ENCODE results near the gene MCAM.

DNA sequence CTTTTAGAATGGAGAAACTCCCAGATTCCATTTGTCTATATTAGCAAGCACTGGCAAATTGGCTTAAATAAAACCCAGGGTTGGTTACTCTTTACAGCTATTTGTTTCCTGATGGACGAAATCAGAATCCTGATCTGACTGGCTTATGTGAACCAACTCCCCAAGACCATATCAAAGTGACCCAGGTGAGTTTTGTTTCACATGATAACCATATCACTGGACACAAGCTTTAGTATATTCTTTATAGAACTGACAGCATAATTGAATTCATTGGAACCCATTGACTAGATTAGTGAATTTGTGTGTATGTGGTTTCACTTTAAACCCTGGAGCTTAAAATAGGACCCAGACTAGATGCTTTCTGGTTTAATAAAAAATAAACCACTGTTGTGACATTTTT lies 39.3 kb downstream of the MCAM start:
- TF ChIP-seq, protein P1, sequence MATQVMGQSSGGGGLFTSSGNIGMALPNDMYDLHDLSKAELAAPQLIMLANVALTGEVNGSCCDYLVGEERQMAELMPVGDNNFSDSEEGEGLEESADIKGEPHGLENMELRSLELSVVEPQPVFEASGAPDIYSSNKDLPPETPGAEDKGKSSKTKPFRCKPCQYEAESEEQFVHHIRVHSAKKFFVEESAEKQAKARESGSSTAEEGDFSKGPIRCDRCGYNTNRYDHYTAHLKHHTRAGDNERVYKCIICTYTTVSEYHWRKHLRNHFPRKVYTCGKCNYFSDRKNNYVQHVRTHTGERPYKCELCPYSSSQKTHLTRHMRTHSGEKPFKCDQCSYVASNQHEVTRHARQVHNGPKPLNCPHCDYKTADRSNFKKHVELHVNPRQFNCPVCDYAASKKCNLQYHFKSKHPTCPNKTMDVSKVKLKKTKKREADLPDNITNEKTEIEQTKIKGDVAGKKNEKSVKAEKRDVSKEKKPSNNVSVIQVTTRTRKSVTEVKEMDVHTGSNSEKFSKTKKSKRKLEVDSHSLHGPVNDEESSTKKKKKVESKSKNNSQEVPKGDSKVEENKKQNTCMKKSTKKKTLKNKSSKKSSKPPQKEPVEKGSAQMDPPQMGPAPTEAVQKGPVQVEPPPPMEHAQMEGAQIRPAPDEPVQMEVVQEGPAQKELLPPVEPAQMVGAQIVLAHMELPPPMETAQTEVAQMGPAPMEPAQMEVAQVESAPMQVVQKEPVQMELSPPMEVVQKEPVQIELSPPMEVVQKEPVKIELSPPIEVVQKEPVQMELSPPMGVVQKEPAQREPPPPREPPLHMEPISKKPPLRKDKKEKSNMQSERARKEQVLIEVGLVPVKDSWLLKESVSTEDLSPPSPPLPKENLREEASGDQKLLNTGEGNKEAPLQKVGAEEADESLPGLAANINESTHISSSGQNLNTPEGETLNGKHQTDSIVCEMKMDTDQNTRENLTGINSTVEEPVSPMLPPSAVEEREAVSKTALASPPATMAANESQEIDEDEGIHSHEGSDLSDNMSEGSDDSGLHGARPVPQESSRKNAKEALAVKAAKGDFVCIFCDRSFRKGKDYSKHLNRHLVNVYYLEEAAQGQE (IDR thresholded peaks at IDR 0.05; ENCODE audit: low read depth) = no peak
- TF ChIP-seq, protein P2, sequence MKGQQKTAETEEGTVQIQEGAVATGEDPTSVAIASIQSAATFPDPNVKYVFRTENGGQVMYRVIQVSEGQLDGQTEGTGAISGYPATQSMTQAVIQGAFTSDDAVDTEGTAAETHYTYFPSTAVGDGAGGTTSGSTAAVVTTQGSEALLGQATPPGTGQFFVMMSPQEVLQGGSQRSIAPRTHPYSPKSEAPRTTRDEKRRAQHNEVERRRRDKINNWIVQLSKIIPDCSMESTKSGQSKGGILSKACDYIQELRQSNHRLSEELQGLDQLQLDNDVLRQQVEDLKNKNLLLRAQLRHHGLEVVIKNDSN (IDR thresholded peaks at IDR 0.05) = no peak
- no peak for TF ChIP-seq YY1 (IDR thresholded peaks at IDR 0.05; ENCODE audit: low read depth)
- no peak for TF ChIP-seq RAD21 (IDR thresholded peaks at IDR 0.05; ENCODE audit: low read depth)
- TF ChIP-seq, protein P3, sequence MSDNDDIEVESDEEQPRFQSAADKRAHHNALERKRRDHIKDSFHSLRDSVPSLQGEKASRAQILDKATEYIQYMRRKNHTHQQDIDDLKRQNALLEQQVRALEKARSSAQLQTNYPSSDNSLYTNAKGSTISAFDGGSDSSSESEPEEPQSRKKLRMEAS (IDR thresholded peaks at IDR 0.05) = no peak
- no peak for TF ChIP-seq EP300 (IDR thresholded peaks at IDR 0.05; ENCODE audit: borderline replicate concordance)
- TF ChIP-seq CREB1 (IDR thresholded peaks at IDR 0.05; ENCODE audit: low read depth) = no peak
- TF ChIP-seq EGR1 (IDR thresholded peaks at IDR 0.05) = no peak
- no peak for TF ChIP-seq TEAD4 (IDR thresholded peaks at IDR 0.05)
- TF ChIP-seq TCF12 (IDR thresholded peaks at IDR 0.05; ENCODE audit: low read depth) = no peak
